Activated CD4-positive, CD25-positive, alpha-beta regulatory T cell (primary cell): ENCODE results near the gene SLC5A3.

Experiments used
- DNase-seq, 4 experiments: peaks; one replicate each; lab custom pipeline; 2025; lab: John Stamatoyannopoulos, UW

Gene SLC5A3

GRCh38 chr21:34073032-34073748 is at the start of gene SLC5A3, which contains the start of gene MRPS6:
Gene SLC5A3 (plus strand): TSS chr21:34073578. CDS start chr21:34095199, 21,621 bp downstream.
Gene MRPS6 (plus strand): TSS chr21:34073578. CDS start chr21:34073701, 123 bp downstream.
- DNase-seq = peak; percentile 39 to 70 (median 58)

GRCh38 chr21:34023691-34024373 is 49.5 kb upstream of the SLC5A3 start:
- no peak for DNase-seq

- no peak for DNase-seq
Observed at GRCh38 chr21:34024374-34024693, 49.0 kb upstream of the SLC5A3 start.

GRCh38 chr21:34027721-34028461 is 45.5 kb upstream of the SLC5A3 start:
- DNase-seq = no peak

GRCh38 chr21:34029743-34030528 is 43.4 kb upstream of the SLC5A3 start:
- peak in 2 of 4 experiments; percentile 5 to 15 for DNase-seq

GRCh38 chr21:34031835-34032370 is 41.5 kb upstream of the SLC5A3 start:
- DNase-seq = no peak

GRCh38 chr21:34034369-34035014 is 38.9 kb upstream of the SLC5A3 start:
- no peak for DNase-seq

- no peak for DNase-seq
Observed at GRCh38 chr21:34035619-34036354, 37.6 kb upstream of the SLC5A3 start.

- no peak for DNase-seq
Observed at GRCh38 chr21:34037009-34037795, 36.2 kb upstream of the SLC5A3 start.

GRCh38 chr21:34039678-34040382 is 33.5 kb upstream of the SLC5A3 start:
- no peak for DNase-seq

- DNase-seq = no peak
Observed at GRCh38 chr21:34042735-34043134, 30.6 kb upstream of the SLC5A3 start.

- no peak for DNase-seq
Observed at GRCh38 chr21:34043333-34043732, 30.0 kb upstream of the SLC5A3 start.

- no peak for DNase-seq
Observed at GRCh38 chr21:34046917-34047316, 26.5 kb upstream of the SLC5A3 start.

GRCh38 chr21:34047835-34048234 is 25.5 kb upstream of the SLC5A3 start:
- no peak for DNase-seq

- DNase-seq = no peak
Observed at GRCh38 chr21:34052171-34052570, 21.2 kb upstream of the SLC5A3 start.

- DNase-seq = no peak
Observed at GRCh38 chr21:34054259-34054658, 19.1 kb upstream of the SLC5A3 start.

- no peak for DNase-seq
Observed at GRCh38 chr21:34055615-34056014, 17.8 kb upstream of the SLC5A3 start.

GRCh38 chr21:34061983-34062382 is 11.4 kb upstream of the SLC5A3 start:
- DNase-seq = no peak

- DNase-seq = no peak
Observed at GRCh38 chr21:34065027-34065426, 8.4 kb upstream of the SLC5A3 start.
